ENCODE data around the gene PTX4. TPM values are rescaled to one million over a fixed set of nuclear protein-coding genes. Genes with fewer than 3 reads are reported as not detected.

Gene PTX4
- total RNA-seq, 1 experiment from 2014 or later, result not detected

DNA sequence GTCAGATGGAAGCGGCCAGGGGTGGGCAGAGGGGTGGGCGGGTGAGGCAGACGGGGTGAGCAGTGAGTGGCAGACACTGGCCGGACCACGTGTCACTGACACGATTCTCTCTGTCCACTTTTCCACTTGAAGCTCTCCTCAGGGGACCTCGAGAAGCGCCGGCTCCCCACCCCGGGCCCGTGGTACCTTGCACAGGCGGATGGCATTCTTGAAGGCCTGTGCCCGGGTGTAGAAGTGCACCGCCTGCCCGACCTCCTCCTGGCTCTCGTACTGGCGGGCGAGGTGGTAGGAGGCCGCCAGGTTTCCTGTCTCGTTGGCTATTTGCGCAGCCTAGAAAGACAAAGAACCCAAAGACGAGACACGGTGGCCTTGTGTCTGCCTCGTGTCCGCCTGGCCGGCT is 35.6 kb upstream of the PTX4 start:
- no peak for DNase-seq (ENCODE audit: low read depth)

DNA sequence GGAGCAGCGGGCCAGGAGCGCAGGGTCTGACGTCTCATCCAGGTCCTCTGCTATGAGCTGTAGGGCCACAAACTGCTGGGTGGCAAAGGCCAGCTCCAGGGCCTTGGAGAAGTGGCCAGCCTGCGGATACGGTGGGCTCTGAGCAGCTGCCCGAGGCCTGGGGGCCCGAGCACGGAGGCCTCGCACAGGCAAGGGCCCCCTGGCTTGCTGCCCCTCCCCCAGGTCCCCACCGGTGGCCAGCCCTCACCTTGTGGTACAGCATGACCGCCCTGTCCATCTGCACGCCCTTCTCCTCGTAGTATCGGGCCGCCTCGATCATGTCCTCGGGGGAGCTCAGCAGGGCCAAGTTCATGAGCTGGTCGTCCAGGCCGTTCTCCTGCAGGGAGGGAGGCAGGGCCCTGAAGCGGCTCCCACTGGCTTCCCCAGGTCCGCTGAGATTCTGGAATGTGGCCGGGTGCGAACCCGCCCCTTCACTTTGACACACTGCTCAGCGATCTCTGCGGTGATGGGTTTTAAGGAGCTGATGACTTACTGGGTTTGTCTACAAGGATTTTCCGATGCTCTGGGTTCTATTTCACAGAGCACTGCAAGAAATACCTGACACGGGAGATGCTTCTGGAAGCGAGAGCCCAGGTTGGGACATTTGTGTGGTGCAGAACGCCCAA is 35.0 kb upstream of the PTX4 start:
- DNase-seq (ENCODE audit: low read depth), result no peak

DNA sequence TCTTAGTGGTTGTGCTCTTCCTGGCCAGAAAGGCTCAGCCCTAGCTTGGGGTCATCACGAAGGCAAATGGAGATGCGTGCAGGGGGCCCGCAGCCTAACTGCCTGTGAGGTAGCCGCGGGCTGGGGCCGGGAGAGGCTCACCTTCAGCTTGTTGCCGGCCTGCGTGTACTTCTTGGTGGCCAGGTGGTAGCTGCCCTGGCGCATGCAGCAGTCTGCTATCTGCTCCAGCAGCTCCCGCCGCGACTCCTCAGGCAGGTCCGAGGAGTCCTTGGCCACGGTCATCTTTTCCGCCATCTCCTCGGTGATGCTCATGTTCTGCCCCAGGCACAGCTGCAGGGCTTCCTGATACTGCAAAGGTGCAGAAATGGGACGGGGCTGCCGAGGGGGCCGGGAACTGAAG is 31.7 kb upstream of the PTX4 start:
- no peak for DNase-seq (ENCODE audit: low read depth)

DNA sequence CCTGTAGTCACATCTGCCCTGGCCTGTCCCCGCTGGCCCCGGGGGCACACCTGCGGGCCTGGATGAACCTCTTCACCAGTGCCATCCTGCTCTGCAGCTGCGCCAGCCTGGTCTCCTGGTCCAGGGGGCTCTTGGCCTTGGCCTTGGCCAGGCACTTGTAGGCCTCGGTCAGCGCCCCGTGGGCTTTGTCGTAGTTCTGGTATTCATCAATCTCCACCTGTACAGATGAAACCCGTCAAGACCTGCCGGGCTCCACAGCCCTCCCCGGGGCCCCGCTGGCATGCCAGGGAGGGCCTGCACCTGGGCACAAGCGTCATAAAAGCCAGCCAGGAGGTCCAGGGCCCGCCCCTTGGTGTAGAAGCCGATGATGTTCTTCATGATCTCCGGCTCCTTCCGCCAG is 31.1 kb upstream of the PTX4 start:
- no peak for DNase-seq (ENCODE audit: low read depth)

DNA sequence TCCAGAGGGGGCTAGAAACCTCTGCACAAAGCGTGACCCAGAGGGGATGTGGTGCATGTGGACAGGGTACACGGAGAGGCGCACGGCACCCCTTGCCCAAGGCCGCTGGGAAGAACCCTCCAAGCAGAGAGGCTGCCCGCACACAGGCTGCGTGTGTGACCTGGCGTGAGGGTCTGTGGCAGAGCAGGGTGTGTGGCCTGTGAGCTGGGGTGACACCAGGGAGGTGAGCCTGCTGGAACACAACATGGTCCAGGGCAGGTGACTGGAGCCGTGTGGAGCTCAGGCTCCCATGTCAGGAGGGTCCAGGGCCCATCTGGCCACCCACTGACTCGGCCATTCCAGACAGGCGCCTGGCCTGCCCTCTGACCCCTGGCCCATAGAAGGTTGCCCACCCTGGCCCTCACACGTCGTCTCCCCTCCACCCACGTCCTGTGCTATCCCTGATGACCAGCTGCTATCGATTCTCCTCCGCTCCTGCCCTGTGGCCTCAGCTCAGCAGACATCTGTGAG is 29.9 kb upstream of the PTX4 start:
- no peak for DNase-seq (ENCODE audit: low read depth)

DNA sequence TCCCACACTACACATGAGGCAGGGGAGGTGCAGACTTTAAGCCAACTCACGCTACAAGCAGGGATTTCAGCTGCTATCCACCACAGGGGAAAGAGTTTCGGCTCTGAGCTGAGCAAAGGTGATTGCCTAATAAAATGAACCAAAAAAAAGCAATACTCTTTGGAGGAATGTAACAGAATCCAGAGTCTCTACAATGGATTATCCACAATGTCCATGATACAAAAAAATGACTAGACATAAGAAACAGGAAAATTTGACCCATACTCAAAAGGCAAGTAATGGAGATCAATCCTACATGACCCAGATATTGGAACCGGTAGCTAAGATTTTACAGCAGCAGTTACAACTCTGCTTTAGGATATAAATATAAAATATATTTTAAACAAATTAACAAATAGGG is 25.8 kb upstream of the PTX4 start:
- DNase-seq (ENCODE audit: low read depth), result no peak

DNA sequence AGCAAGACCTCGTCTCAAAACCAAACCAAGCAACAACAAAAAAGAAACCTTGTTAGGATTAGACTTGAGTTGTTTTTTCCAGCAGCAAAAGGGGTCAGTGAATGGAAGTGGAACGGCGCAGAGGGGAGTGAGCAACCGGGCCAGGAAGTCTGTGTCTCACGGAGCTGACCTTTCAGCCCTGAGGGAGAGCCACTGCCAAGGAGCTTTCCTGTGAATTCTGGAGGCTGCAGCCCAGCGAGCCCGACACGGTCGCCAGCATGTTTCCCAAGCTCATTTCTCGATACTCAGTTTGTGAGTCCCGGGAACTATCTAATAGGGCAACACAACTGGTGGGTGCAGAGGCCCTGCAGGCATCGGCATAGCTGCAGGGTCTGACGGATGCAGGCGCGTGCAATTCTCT is 24.0 kb upstream of the PTX4 start:
- DNase-seq (ENCODE audit: low read depth), result no peak

DNA sequence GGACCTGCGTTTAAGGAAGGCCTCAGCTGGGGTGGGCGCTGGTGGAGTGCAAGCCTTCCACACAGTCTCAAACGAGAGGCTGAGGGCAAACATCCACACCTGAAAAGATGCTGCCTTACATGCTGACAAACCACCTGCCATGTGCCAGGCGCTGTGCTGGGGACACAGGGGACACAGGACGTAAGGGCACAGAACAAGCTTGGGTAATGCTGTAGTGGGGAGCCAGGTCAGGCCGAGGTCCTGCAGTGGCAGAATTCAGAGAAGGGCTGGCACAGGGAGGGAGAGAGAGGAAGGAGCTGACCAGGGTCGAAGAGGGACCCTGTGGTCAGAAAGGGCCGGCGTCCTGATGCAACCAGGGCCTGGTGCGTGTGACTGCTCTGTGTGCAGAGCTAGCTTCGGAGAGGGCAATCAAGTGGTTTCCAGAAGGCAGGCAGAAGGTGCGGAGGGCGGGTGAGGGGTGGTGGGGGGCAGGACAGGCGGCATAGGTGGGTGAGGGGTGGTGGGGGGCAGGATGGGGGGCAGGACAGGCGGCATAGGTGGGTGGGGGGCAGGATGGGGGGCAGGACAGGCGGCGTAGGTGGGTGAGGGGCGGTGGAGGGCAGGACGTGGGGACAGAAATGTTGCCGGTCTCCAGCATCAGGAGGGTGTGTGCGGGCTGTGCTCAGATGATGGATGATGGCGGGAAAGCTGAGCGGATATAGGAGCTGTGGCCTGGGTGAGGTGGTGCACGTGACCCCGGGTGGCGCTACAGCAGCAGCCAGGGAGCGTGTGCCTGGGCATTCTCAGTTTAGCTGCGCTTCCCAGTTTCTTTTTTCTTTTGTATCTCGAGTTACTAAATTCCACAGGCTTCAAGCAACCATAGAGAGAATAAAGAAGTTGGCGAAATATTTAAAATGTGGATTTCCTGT is 23.2 kb upstream of the PTX4 start:
- no peak for DNase-seq (ENCODE audit: low read depth)

DNA sequence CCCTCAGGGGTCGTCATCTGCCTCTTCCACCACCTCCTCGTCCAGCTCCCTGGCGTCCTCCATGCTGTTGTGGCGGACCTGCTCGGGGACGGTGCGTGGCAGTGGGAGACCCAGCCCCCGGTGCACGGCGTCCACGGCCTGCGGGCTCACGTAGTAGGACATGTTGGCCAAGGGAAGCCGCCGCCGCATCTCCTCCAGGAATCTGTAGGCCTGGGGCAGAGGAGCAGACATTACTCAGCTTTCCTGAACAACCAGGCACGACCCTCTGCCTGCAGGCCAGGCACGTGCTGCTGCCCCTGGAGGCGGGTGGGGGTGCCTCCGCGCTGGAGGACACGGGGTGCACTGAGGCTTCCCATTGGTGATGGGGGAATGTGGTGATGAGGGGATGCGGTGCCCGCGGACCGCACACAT is 22.2 kb upstream of the PTX4 start:
- DNase-seq (ENCODE audit: low read depth), result no peak

DNA sequence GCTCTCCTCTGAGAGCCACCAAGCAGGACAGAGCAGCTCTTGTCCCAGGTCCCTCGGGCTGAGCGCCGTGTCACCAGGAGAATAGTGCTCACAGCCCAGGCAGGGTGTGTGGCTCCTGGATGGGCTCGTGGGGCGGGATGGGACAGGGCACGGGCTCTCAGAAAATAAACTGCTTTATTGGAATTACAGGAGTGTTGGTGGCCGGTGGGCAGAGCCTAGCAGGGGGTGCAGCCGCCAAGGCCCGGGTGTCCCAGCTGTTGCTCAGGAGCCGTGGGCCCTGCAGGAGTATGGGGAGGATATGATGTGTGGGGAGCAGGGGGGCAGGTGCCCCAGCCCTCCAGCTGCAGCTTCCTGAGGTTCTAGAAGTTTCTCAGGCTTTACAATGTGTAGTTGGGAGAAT is 21.5 kb upstream of the PTX4 start:
- no peak for DNase-seq (ENCODE audit: low read depth)

DNA sequence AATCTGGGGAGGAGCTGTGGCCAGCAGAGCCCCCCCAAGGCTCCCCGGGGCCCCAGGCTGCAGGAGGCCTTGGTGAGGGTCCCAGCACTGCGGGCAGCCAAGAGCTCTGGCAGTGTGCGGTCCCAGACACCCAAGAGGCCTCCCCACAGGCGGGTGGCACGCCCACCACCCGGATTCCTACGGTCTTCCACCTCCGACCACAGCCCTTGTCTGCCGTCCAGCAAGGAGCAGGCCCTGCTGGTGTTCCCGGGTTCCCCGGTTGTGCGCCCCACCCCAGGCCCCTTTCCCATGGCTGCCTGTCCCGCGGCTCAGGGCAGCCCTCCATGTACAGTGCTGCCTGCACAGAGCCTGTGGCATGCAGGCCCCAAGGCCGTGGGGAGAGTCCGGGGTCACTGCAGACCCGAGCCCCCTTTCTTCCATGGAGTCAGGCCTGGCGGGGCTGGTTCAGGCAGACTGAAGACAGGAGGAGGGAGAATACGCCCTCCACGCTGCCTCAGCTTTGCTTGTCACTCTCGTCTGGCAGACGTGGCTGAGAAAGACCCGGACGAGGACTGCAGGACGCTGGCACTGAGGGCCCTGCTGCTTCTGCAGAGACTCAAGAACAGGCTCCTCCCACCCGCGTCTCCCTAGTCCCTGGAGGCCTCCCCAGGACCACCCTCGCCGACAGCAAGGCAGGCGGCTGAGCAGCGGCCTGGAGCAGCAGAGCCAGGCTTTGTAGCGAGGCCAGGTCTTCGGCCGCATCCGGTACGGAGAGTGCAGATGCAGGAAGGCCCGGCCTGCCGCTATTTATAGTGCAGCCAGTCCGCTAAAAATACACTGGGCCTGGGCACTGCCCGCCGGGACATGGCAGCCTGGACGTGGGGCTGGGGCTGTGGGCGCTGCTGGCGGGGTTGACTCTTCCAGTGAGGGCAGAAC is 20.8 kb upstream of the PTX4 start:
- DNase-seq (ENCODE audit: low read depth), result no peak

DNA sequence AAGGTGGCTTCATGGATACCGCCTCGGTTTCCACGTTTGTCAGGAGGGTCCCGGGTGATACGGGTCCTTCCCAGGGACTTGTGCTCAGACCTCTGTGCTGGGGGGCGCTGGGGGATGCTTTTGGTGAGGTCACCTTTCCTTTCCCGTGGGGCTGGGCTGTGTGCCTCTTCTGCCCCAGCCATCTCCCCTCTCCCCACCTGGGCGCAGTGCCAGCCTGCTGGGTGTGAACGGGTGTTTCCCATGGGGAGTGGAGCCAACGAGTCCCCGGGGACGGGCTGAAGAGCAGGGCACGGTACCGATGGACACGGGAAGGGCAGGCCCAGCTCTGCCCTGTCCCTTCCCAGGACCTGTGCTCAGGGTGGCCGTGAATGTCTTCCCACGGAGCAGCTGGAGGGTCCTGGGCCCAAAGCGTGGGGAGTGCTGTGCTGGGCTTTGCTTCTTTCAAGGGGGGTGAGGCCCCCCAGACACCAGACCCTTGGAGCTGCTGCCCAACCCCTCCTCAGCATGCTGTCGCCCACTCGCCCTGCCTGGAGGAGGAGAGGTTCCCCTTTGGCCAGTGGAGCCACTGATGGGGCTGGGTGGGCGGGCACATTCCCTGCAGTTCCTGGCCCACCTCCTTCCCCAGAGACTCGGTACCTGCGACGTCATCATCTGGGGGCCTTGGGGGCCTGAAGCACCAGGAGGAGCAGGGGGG is 19.9 kb upstream of the PTX4 start:
- DNase-seq (ENCODE audit: low read depth), result no peak

DNA sequence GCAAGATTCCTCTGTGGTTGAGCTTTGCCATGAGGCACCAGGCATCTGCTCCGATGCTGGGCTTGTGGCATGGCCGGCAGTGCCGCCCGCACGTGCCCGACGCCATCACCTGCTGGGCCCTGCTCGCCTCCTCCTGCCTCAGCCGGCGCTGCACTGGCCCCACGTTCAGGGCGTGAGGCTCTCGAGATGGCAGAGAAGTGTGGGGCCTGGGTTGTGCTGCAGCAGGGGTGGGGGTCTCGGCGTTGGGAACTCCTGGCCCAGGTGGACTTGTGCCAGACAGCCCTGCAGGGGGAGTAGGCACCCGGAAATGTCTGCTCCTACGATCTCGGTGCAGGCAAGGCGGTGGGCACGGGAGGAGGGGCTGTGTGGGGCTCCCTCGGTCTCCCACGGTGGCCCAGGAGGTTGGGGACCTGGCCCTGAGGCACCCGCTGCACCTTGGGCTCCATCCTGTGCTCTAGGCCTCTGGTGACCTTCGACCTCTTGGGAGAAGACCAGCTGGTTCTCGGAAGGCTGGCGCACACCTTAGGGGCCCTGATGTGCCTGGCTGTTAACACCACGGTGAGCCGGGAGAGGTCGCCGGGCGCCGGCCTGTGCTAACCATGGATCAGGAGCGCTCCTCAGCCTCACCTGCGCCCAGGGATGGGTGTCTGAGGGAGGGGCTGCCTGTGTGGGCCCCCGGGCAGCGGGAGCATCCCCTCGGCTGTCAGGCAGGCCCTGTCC is 17.9 kb upstream of the PTX4 start:
- DNase-seq (ENCODE audit: low read depth), result no peak

DNA sequence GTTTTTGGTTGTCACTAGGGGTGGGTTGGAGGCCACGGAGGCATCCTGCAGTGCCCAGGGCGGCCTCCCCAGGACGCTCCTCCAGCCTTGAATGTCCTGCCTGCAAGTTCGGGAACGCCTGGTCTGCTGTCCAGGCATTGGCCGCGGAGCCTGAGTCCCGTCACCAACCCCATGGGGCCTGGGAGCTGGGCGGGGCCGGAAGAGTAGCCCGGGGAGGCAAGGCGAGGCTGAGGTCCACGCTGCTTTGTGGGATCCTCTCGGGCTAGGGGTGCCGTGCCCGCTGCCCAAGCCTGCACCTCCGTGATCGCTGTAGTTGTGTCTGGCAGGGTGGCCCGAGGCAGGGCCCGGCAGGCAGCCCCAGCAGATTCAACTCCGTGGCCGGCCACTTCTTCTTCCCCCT is 17.2 kb upstream of the PTX4 start:
- no peak for DNase-seq (ENCODE audit: low read depth)

DNA sequence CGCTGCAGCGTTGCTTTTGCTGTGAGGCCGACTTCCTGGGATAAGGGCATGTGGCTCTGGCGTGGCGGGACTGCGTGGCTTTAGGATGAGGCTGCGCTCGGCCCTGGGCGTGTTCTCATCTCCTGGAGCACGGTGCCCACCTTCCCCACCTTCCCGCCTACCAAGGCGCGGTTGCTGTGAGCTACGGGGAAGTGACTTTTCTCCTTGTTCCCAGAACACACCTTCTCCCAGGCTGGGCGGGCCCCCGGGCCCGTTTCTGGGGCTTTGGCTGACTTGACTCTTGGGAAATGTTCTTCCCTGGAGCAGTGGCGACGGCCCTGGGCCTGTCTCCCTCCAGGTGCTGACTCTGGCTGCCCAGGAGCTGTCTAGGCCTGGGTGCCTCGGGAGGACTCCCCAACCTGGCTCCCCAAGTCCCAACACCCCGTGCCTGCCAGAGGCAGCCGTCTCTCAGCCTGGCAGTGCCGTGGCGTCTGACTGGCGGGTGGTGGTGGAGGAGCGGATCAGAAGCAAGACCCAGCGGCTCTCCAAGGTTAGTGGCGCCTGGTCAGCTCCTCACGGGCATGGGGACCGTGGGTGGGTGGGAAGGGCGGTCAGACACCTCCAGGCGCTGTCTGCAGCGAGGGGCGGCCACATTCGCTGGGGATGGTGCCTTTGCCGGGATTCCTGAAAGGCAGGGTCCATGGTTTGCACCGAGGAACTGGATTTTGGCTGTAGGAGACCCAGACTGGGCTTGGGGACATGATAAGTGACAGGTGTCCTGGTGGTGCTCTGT is 16.5 kb upstream of the PTX4 start:
- DNase-seq (ENCODE audit: low read depth), result no peak

DNA sequence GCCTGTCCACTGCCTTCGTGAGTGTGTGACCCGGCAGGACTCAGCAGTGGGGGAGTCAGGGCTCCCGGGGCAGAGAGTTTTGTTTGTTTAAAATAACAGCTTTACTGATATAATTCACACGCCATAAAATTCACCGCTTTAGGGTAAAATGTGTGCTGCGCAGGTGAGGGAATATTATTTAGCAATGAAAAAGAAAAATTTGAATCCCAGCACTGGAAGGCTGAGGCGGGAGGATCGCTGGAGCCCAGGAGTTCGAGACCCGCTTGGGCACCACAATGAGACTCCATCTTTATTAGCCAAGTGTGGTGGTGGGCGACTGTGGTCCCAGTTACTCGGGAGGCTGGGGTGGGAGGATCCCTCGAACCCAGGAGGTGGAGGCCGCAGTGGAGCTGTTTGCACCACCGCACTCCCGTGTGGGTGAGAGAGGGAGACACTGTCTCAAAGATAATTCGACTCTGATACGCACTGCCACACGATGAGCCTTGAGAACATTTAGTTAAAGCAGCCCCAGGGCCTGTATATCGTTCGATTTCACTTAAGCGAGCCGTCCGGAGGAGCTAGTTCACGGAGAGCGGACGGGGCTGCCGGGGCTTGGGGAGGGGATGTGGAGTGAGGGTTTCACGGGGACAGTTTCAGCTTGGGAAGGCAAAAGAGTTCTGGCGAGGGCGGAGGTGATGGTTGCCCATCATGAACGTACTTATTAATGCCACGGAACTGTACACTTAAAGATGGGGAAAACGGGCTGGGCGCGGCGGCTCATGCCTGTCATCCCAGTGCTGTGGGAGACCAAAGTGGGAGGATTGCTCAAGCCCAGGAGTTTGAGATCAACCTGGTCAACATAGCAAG is 14.6 kb upstream of the PTX4 start:
- DNase-seq (ENCODE audit: low read depth), result no peak

DNA sequence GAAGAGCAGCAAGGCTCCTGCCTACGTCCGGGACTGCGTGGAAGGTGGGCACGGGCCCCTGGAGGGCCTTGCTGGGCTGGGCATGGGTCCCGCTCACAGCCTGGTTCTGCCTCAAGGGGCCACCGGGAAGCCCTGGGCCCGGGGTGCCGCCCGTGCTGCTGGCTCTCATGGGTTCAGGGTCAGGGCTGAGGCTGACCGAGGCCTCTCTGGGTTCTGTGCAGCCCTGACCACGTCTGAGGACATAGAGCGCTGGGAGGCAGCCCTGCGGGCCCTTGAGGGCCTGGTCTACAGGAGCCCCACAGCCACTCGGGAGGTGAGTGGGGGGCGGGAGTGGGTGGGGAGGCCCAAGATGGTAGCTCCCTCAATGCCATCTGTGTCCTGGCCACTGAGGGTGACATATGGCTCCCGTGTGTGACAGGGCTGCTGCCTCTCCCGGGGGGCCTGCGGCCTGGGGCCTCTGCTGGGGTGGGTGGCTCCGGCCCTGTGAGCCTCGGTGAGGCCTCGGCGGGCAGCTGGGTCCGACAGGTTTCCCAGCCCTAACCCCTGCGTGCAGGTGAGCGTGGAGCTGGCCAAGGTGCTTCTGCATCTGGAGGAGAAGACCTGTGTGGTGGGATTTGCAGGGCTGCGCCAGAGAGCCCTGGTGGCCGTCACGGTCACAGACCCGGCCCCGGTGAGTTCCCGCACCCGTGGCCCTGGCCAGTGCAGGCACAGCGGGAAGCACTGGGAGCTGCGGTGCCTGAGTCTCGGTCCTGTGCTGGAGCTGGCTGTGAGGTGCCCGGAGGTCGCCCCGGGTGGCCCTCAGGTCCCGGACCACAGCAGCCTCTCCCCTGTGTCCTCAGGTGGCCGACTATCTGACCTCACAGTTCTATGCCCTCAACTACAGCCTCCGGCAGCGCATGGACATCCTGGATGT is 13.6 kb upstream of the PTX4 start:
- DNase-seq (ENCODE audit: low read depth), result no peak

DNA sequence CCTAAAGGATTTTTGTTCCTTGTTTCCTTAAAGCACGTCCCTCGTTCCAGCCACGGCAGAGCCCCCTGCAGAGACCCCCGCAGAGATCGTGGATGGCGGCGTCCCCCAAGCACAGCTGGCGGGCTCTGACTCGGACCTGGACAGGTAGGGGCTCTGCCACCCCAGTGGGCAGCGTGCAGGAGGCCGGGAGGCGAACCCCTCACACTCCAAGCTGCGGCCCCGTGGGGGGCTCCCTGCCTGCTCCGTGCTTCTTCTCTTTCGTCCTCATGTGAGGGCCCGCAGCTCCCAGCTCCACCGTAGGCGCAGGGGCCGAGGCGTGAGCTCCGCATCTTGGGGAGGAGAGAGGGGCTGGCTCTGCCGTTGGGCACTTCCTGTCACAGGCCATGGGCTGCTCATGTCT is 12.9 kb upstream of the PTX4 start:
- no peak for DNase-seq (ENCODE audit: low read depth)

Measured in RPMI7951 (cell line).